Activated T-cell treated with anti-CD3 and anti-CD28 coated beads, Interleukin-2, amount 50 U/mL, for 72 hours (primary cell): ENCODE data around the gene OST4. TPM values are rescaled to one million over a fixed set of nuclear protein-coding genes. Genes with fewer than 3 reads are reported as not detected.

Experiments used
- ATAC-seq, 2 donors: fragments of 150-1000 bp; cut with Tn5 transposase; replicated peaks in 1 of 2; 2 replicates each; pipeline ENCODE4 v1.10.0; 2021; ENCODE audit warnings: moderate library complexity in 2 of 2, mild to moderate bottlenecking in 1 of 2
- DNase-seq, 2 donors: peaks; one replicate each; pipeline ENCODE4 v3.0.0; 2021 to 2022; ENCODE audit warnings: mixed read lengths in 1 of 2
- H3K27ac Mint-ChIP-seq: one replicate; pipeline ENCODE4 v1.8.0; 2022; ENCODE audit warnings: mild to moderate bottlenecking, moderate library complexity, mixed read lengths
- H3K27me3 Mint-ChIP-seq: one replicate; pipeline ENCODE4 v1.8.0; 2022; ENCODE audit warnings: low read depth, mixed read lengths
- H3K36me3 Mint-ChIP-seq, 2 donors: one replicate each; pipeline ENCODE4 v1.8.0; 2022; ENCODE audit warnings: mixed read lengths in 2 of 2, mild to moderate bottlenecking in 1 of 2; ENCODE audit not compliant: insufficient read depth in 2 of 2
- H3K4me1 Mint-ChIP-seq: one replicate; pipeline ENCODE4 v1.8.0; 2022; ENCODE audit warnings: low read depth, mixed read lengths
- H3K4me3 Mint-ChIP-seq, 2 donors: one replicate each; pipeline ENCODE4 v1.8.0; 2022; ENCODE audit warnings: mild to moderate bottlenecking in 2 of 2, mixed read lengths in 2 of 2, moderate library complexity in 2 of 2
- H3K9me3 Mint-ChIP-seq, 2 donors: one replicate each; pipeline ENCODE4 v1.8.0; 2022; ENCODE audit warnings: mixed read lengths in 2 of 2
- total RNA-seq, 2 donors: library from RNA; stranded (reverse); gene quantifications; one replicate each; pipeline ENCODE4 v1.2.3, GENCODE V29; 2022

OST4 gene
- total RNA-seq, 2 donors from 2014 or later, result 238 to 260 TPM

DNA sequence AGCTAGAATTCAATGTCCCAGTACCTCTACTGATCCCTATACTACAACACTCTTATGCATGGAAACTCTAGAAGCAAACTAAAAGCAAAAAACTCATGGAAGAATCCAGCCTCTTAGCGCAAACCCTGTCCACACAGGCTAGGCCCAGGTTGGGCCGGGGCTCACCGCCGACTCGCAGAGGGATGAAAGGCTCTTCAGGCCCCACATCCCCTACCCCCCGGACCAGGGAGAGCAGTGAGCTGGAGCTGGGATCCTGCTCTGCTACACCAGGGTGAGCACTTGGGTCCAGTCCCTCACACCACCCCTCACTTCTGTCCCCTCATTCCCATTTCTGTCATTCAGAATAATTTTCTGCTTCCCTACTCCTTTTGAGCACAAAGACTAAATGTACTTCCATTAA, 2.0 kb downstream of the OST4 start:
- ATAC-seq, result no peak
- no peaks in the 10 kb centered on the region for H3K27me3 Mint-ChIP-seq
- H3K36me3 Mint-ChIP-seq, result peaks cover 9 to 22% of the 10 kb centered on the region in 2 donors
- H3K27ac Mint-ChIP-seq, result peak overlapping the region; percentile 89
- no peak for DNase-seq
- peaks cover 56% of the 10 kb centered on the region for H3K4me1 Mint-ChIP-seq
- no peaks in the 10 kb centered on the region for H3K9me3 Mint-ChIP-seq
- H3K4me3 Mint-ChIP-seq, result peak overlapping the region; percentile 94 to 98

DNA sequence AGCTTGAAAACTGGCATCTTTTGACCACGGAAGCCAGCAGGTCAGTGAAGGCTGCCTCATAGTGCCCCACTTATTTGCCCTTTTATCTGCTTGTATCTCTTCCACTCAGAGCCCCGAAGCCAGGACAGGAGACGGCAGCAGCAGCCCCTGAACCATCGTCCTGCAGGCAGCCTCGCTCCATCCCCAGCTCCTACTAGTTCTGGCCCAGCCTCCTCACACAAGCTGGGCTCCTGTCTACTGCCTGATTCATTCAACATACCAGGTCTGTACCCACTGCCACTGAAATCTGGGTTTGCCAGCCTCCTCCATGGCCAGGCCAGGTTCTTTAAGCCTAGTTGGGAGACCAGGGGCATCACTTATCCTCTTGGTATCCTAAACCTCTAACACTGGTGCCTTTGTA, 4.1 kb downstream of the OST4 start:
- Mint-ChIP-seq H3K4me3 (no peak overlapping the region), H3K36me3 (peaks cover 9 to 30% of the 10 kb centered on the region in 2 donors), H3K9me3 (no peaks in the 10 kb centered on the region), H3K4me1 (peaks cover 37% of the 10 kb centered on the region), H3K27me3 (no peaks in the 10 kb centered on the region), H3K27ac (peak overlapping the region; percentile 50)
- DNase-seq (no peak), ATAC-seq (no peak)

DNA sequence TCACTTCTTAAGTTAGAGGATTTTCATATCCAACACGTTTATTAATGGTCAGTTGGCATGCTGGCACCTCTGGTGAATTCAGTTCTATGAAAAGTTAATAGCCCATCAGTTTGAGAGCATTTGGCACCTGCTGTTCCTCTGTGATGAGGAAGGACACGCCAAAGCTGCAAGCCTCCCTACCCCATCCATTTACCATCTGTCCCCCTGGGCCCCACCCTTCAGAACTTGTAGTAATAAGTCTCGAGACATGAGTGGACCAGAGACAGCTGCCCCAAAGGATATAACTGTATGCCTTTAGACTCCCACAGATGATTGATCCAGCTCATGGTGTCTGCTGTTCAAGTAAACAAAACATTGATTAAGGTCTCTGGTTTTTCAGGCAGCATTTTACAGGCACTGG, 6.3 kb downstream of the OST4 start:
- DNase-seq (no peak), ATAC-seq (no peak)
- Mint-ChIP-seq H3K27me3 (no peaks in the 10 kb centered on the region), H3K4me3 (no peak overlapping the region), H3K36me3 (peaks cover 8 to 32% of the 10 kb centered on the region in 2 donors), H3K9me3 (no peaks in the 10 kb centered on the region), H3K4me1 (peaks cover 22% of the 10 kb centered on the region), H3K27ac (peak overlapping the region; percentile 15)

DNA sequence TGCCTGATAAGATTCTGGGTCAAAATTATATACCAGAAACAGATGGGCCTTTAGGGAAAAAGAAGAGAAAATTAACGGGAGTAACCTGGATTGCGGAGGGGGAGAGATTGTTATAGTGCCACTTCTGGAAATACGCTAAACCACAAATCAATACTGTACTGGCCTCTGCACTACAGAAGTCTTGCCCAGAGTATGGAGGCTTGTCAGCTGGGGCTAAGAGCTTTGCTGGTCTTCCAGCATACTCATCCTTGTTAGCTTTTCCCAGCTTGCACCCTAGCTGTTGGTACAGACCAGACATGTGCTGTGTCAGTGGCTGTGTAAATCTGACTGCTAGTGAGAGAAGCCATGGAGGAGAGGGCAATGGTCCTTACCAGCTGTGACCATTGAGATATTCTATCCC, 11.1 kb downstream of the OST4 start:
- Mint-ChIP-seq H3K27ac (no peak overlapping the region), H3K36me3 (peaks cover 0 to 15% of the 10 kb centered on the region in 2 donors), H3K4me1 (no peaks in the 10 kb centered on the region), H3K27me3 (no peaks in the 10 kb centered on the region), H3K9me3 (no peaks in the 10 kb centered on the region), H3K4me3 (no peak overlapping the region)
- no peak for DNase-seq
- ATAC-seq, result no peak

DNA sequence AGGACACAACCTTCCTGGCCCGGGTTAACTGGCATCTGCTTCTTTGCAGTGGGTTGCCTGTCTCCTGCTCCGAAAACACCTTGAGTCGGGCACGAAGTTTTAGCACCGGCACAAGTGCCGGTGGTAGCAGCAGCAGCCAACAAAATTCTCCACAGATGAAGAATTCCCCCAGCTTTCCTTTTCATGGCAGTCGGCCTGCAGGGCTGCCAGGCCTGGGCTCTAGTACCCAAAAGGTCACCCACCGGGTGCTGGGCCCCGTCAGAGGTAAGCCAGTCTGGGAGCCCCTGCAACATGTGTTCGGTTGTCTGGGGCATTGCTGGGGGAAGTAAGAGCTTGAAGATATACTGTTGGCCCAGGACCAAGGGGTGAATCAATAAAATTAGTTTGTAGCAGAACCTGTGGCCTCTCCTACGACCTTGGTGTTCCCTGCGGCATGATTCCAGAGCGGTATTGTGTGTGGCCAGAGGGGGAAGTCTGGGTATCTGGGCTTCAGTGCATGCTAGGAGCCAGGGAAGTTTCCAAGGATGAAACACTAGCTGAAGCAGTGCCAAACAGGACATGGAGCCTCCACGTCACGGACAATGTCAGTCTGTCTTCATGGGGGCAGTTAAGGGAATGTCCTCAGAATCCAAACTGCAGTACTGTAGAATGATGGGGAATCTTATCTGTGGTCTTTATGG, 12.2 kb downstream of the OST4 start:
- no peak for ATAC-seq
- H3K36me3 Mint-ChIP-seq, result peaks cover 0 to 11% of the 10 kb centered on the region in 2 donors
- no peak overlapping the region for H3K4me3 Mint-ChIP-seq
- no peaks in the 10 kb centered on the region for H3K9me3 Mint-ChIP-seq
- DNase-seq, result no peak
- no peaks in the 10 kb centered on the region for H3K4me1 Mint-ChIP-seq
- H3K27ac Mint-ChIP-seq, result no peak overlapping the region
- no peaks in the 10 kb centered on the region for H3K27me3 Mint-ChIP-seq

DNA sequence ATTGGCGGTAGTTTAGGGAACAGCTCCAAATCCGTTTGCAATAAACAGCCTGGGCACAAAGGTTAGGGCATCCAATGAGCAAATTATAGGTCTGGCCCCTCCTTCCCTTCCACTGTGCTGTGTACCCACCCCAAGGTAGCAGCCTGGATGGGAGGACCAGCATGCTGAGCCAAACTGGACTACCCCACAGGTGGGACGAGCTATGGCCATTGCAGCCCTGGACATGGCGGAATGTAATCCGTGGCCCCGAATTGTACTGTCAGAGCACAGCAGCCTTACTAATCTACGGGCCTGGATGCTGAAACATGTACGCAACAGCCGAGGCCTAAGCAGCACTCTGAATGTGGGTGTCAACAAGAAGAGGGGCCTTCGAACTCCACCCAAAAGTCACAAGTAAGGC, 13.2 kb downstream of the OST4 start:
- Mint-ChIP-seq H3K9me3 (no peaks in the 10 kb centered on the region), H3K27ac (no peak overlapping the region), H3K36me3 (peaks cover 0 to 15% of the 10 kb centered on the region in 2 donors), H3K4me1 (no peaks in the 10 kb centered on the region), H3K27me3 (no peaks in the 10 kb centered on the region), H3K4me3 (no peak overlapping the region)
- DNase-seq, result no peak
- no peak for ATAC-seq

DNA sequence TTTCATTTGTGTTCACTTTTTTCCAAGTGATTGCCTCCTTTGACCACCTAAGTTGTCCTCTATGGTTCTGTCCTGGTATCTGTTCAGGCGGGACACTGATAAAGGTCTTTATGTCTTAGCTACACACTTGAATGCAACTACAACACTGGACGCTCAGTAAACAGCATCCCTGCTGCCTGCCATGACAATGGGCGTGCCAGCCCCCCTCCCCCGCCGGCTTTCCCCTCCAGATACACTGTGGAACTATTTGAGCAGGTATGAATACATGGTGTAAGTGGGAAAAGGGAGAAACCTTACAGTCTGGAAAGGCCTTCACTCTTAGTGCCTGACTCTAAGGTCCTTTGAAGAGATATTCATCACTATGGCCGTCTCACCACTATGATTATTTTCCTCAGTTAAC, 14.3 kb downstream of the OST4 start:
- no peaks in the 10 kb centered on the region for H3K27me3 Mint-ChIP-seq
- no peak for ATAC-seq
- H3K9me3 Mint-ChIP-seq, result no peaks in the 10 kb centered on the region
- H3K27ac Mint-ChIP-seq, result no peak overlapping the region
- no peak overlapping the region for H3K4me3 Mint-ChIP-seq
- H3K36me3 Mint-ChIP-seq, result peaks cover 0 to 10% of the 10 kb centered on the region in 2 donors
- DNase-seq, result no peak
- peaks cover 4% of the 10 kb centered on the region for H3K4me1 Mint-ChIP-seq

DNA sequence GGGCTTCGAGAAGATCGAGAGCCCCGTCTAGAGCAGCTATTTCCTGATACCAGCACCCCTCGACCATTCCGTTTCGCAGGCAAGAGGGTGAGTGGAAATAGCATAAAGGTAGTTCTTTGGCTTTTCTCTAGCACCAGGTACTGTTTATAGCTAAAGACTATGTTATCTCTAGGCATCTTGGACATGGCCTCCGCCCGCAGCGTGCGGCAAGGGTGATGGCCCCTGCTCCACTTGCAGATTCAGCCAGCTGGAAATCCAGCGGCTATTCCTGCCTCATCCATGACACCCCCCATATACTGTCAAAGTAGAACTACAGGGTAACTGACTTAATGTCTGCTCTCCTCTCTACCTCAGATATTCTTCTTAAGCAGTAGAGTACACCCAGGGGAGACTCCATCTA, 16.7 kb downstream of the OST4 start:
- DNase-seq, result no peak
- H3K4me3 Mint-ChIP-seq, result no peak overlapping the region
- peaks cover 22% of the 10 kb centered on the region for H3K4me1 Mint-ChIP-seq
- no peaks in the 10 kb centered on the region for H3K27me3 Mint-ChIP-seq
- H3K36me3 Mint-ChIP-seq, result peaks cover 7% of the 10 kb centered on the region in 2 donors
- no peak for ATAC-seq
- peaks cover 0 to 1% of the 10 kb centered on the region in 2 donors for H3K9me3 Mint-ChIP-seq
- H3K27ac Mint-ChIP-seq, result no peak overlapping the region

DNA sequence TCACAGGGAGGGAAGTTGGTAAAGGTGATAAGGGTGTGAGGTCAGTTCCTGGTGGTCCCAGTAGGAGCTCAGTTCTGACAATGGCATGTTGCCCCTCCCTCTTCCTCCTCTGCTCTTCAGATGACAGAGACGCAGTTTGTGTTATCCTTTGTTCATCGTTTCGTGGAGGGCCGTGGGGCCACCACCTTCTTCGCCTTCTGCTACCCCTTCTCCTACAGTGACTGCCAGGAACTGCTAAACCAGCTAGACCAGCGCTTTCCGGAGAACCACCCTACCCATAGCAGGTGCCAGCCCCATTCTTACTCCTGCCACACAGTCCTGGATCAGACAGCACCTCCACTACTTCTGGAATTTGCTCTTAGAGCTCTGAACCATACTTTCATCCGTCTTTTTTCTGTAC, 17.7 kb downstream of the OST4 start:
- no peak for DNase-seq
- Mint-ChIP-seq H3K36me3 (peaks cover 7% of the 10 kb centered on the region in 2 donors), H3K9me3 (peaks cover 0 to 1% of the 10 kb centered on the region in 2 donors), H3K4me1 (peaks cover 27% of the 10 kb centered on the region), H3K27me3 (no peaks in the 10 kb centered on the region), H3K4me3 (no peak overlapping the region), H3K27ac (no peak overlapping the region)
- no peak for ATAC-seq

DNA sequence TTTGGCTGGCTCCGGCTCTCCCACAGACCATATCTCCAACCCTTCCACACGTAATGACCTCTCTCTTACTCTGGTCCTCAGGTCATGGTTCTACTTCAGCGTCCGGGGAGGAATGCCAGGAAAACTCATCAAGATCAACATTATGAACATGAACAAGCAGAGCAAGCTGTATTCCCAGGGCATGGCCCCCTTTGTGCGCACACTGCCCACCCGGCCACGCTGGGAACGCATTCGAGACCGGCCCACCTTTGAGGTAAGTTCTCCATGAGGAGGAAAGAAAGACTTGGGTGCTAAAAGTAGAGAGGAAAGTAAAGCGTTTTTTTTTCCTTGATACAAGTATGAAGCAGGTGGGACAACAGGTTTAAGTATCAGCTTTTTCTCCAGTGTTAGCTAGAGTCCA, 18.1 kb downstream of the OST4 start:
- no peaks in the 10 kb centered on the region for H3K27me3 Mint-ChIP-seq
- H3K4me1 Mint-ChIP-seq, result peaks cover 27% of the 10 kb centered on the region
- peaks cover 7% of the 10 kb centered on the region in 2 donors for H3K36me3 Mint-ChIP-seq
- no peak overlapping the region for H3K4me3 Mint-ChIP-seq
- H3K27ac Mint-ChIP-seq, result no peak overlapping the region
- ATAC-seq, result no peak
- peaks cover 0 to 1% of the 10 kb centered on the region in 2 donors for H3K9me3 Mint-ChIP-seq
- no peak for DNase-seq

DNA sequence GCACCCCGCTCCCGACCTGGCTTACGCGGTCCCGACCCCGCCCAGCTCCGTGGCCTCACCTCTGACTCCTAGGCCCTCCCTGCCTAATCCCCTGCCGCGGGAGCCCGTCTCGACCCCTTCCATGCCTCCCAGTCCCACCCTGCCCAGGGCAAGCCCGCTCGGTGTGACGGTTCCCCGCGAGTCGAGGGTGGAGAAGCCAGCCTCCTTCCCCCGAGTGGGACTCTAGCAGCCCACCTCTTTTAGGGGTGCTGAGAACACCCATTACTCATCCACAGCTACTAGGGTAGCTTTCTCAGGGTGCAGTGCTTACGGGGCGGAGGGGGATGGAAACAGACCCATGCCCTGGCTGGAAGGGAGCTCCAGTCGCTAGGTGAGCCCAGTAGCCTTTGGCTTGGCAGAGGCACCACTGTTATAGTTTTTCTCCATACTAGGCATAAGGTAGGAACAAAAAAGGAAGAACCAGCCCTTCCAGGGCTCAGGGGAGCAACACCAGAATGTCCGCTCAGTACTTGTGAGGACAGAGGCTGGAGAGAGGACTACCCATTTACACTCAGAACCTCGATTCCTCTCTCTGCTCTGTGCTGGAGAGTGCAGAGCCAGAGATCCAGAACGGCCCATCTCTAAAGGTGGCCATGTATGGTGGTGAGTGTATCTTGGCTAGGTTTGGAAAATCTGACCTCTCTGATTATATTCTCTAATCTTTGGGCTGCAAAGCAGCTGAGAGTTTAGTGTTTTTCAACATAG, 19.4 kb downstream of the OST4 start:
- peak overlapping the region; percentile 84 to 89 for H3K4me3 Mint-ChIP-seq
- no peaks in the 10 kb centered on the region for H3K27me3 Mint-ChIP-seq
- no peak for ATAC-seq
- H3K9me3 Mint-ChIP-seq, result peaks cover 0 to 1% of the 10 kb centered on the region in 2 donors
- H3K4me1 Mint-ChIP-seq, result peaks cover 27% of the 10 kb centered on the region
- peaks cover 7 to 9% of the 10 kb centered on the region in 2 donors for H3K36me3 Mint-ChIP-seq
- no peak for DNase-seq
- peak overlapping the region; percentile 73 for H3K27ac Mint-ChIP-seq

DNA sequence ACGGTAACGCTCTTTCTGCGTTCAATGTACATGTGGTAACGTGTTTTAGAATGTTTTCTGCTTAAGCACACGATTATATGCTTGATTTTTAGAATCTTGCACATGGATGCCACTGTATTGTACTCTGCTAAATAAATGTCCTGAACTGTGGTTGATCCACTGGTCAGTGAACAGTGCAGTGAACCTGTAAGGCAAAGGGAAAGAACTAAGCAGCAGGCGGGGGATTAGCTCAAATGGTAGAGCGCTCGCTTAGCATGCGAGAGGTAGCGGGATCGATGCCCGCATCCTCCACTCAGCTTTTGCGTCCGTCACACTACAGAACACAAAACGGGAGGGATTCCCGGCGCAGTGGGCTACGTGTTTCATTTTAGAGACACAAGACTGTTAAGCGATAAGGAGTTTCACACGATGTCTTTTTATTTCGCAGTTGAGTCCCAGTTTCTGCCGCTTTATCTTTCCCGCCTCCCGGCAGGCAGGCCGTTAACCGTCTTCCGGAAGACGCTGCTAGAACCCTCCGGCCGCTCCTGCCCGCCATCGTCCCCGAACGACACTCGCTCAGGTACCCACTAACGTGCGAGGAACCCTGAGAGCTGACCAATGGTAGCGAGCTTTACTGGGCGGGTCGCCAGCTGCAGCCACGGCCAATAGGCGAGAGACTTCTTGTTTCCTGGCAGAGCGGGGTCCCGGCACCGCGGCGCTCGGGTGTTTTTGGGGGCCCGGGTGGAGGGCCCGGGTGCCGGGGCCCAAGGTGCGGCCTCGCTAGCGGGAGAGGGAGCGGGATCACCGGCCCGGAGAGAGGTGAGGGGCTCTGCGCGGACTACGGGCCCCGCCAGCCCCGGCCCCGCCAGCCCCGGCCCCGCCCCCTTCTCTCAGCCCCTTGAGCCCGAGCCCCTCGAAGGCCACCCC, 20.2 kb downstream of the OST4 start, which contains the start of gene AGBL5:
AGBL5 (plus strand) TSS at position 673 of the 906 bp plus-strand sequence. CDS start 1,291 bp downstream, outside the sequence.
- peak within 1 kb of the TSS; percentile 100 for H3K27ac Mint-ChIP-seq
- peaks cover 27% of the 10 kb centered on the region for H3K4me1 Mint-ChIP-seq
- ATAC-seq (peak; percentile 81 to 83), DNase-seq (peak; percentile 96 to 98)
- H3K9me3 Mint-ChIP-seq, result peaks cover 0 to 1% of the 10 kb centered on the region in 2 donors
- H3K27me3 Mint-ChIP-seq, result no peaks in the 10 kb centered on the region
- peak within 1 kb of the TSS; percentile 94 to 97 for H3K4me3 Mint-ChIP-seq
- peaks cover 7% of the 10 kb centered on the region in 2 donors for H3K36me3 Mint-ChIP-seq
